NCI-H69 (cell line): ENCODE measurements around the gene DRC7.
A peak's percentile ranks its signal among the peaks of the same experiment; 100 is the strongest.

ENCODE experiments used
- DNase-seq: peaks from one replicate; lab custom pipeline; 2025; lab: John Stamatoyannopoulos, UW

The DRC7 gene

DNA sequence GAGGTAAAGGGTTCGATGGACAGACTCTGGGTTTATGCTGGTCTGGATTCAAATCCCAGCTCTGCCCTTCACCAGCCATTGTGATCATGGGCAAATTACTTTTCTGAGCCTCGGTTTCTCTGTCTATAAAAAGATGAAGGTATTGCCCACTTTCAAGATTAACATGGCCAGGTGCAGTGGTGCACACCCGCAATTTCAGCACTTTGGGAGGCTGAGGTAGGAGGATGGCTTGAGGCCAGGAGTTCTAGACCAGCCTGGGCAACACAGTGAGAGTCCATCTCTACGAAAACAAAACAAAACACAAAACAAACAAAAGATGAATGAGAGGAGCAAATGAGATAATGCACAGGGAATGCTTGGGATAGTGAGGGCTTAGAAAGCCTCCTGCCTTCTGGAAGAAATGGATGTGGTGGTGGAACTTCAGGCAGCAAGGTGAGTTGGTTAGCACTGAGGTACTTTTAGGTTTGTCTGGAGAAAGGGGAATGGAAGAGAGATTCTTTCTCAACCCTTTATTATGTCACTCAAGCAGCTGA, 18.0 kb upstream of the DRC7 start:
- no peak for DNase-seq

DNA sequence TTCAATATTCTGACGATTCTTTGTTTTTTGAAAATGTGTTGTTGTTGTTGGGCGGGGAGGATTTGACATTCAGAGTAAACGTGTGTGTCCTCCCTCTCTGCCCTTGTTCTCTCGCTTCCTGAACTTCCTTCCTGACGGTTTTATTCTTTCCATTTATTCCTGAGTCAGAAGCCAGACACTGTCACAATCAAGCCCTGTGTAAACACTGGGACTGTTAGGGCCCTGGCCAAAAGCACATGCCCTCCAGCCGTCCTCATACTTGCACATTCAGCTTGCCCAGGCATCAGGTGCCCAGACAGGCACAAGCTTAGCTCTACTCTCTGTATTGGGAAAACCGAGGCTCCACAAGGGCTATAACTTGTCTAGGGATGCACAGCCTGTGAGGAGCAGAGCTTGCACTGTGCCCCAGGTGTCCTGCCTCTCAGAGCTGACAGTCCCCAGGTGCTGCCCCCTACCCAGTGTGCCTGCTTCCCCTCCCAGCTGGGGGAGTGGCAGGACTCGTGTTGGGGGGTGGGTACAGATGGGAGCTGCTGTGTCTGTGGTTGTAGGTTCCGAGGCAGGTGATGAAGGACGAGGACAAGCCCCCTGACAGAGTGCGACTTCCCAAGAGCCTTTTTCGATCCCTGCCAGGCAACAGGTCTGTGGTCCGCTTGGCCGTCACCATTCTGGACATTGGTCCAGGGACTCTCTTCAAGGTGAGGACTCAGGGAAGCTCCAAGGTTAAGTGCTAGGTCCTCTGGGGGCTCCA, 16.8 kb upstream of the DRC7 start:
- DNase-seq, result peak; percentile 32

DNA sequence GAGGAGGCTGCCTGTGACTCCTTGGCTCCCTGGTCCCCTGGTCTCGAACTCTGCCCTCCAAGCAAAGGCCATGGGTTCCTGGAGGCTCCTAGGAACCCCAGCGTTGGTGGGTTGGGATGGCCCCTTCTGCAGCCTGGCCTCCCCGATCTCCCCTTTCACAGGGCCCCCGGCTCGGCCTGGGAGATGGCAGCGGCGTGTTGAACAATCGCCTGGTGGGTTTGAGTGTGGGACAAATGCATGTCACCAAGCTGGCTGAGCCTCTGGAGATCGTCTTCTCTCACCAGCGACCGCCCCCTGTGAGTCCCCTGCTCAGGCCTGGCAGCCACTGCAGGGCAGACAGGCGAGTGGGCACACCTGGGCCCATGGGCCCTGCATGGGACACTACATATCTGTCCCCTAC, 15.6 kb upstream of the DRC7 start:
- DNase-seq, result no peak

DNA sequence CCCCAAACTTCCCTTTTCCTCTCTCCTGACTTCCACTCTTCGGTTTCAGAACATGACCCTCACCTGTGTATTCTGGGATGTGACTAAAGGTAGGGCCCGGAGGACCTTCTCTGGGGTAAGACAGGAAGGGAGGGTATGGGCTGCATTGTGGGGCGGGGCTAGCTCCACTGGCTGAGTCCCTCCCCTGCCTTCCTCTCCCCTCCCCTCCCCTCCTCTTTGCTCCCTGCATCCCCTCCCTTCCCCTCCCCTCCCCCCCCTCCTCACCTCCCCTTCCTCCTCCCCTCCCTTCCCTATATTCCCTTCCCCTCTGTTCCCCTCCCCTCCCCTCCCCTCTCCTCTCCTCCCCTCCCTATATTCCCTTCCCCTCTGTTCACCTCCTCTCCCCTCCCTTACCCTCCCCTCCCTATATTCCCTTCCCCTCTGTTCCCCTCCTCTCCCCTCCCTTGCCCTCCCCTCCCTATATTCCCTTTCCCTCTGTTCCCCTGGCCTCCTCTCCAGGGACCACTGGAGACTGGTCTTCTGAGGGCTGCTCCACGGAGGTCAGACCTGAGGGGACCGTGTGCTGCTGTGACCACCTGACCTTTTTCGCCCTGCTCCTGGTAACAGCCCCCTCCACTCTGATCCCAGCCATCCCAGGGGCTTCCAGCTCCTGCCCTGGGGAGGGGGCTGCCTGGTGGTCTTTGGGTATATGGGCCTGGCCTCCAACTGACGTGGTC, 14.7 kb upstream of the DRC7 start:
- DNase-seq, result no peak

DNA sequence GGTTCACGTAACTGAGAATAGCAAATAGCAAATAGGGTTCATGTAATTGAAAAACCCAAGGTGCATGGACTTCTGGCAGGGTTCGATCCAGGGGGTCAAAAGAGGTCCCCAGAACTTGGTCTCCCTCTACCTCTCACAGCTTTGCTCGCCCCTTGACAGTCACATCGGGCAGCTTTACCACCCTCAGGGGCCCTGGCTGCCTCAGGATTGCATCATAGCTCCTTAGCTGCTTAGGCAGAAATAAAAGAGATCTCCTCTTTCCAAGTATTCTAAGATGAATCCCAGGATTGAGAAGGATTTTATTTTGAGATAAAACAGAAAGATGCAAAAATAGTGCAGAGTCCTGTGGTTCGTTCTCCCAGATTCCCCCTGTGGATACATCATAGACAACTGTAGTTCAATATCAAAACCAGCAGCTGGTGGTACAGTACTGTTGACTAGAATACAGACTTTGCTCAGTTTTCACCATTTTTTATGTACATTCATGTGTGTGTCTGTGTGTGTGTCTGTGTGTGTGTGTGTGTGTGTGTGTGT, 13.7 kb upstream of the DRC7 start:
- DNase-seq, result no peak

DNA sequence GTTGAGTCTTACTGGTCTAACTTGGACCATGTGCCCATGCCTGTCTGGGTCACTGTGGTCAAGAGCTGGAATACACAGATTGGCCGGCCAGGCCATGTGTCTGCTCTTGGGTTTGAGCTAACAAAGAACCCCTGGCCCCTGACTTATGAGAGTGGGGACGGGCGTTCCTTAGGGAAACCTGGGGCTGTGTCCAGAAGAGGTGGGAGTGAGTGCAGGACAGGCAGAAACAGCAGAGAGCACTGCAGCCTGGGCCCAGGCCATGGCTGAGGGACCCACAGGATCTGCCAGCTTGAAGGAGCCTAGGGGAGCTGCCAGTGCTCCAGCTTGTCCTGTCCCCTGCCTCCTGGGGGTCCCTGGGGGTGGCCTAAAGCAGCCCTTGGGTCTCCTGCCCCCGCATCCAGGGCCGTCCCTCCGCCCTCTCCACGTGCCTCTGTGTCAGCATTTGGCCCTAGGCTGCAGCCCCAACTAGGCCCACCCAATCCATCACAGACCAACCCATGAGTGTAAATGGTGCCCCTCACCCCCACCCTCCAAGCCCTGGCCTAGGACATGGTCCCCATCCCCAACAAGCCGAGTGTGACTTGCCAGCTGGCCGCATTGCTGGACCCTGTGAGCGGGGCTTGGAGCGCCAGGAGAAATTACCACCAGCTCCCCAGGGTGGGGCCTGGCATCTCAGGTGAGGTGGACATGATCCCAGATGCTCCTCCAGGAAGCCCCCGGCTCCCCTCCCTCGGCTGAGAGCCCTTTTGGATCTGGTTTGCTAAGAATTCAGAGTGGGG, 12.5 kb upstream of the DRC7 start:
- no peak for DNase-seq

DNA sequence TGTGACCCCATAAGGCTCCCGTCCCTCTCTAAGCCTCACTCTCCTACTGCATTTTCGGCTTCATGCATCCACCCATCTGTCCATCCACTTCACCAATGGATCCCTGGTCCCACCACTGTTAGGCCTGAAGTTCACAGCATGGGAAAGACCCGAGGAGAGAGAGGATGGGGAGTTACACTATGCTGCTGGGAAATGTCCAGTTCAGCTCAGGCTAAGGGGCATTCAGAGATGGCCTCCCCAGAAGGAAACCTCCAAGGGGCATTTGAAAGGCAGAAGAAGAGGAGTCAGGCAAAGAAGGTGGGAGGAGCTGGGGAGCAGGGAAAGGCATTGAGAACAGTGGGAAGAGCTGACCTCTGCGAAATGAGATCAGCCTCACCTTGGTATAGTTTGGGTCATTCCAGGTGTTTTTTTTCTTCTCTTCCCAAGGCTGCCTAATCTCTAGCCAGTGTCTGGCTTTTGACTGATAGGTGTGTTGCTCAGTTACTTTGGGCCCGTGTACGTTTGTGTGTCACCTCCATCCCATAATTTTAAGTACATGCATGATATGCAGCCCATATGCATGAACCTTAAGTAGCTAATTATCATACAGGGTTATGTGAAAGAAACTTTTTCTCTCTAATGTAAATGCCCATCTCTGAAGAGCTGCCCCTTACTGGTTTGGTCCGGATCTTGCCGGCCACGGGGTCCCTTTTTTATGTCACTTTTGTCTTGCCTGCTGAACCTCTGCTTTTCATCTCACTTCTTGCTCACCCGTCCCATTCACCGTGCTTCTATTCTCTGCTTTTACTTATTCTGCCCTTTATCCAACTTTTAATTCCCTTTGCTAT, 11.6 kb upstream of the DRC7 start:
- DNase-seq, result no peak

DNA sequence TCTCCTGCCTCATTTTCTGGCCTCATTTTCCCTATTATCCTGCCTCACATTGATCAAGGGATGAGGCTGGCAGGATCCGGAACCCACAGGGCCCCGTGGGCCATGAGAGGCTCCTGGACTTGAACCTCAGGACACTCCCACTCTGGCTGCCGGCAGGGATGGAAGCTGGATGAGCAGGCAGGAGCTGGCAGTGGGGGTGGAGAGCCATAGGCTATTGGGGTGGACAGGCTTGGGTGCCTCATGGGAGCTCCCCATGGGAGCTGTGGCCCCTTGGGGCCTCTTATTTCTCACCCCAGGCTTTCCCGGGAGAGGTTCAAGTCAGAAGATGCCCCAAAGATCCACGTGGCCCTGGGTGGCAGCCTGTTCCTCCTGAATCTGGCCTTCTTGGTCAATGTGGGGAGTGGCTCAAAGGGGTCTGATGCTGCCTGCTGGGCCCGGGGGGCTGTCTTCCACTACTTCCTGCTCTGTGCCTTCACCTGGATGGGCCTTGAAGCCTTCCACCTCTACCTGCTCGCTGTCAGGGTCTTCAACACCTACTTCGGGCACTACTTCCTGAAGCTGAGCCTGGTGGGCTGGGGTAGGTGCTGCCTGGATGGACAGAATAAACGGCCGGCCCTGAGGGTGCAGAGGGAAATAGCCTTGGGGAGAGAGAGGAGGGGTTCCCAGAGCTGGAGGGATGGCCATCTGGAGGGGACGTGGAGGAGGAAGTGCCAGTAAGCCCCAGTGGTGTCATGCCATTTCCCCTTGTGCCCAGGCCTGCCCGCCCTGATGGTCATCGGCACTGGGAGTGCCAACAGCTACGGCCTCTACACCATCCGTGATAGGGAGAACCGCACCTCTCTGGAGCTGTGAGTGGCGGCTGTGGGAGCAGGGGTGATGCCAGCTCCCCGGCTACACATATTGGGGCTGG, 10.7 kb upstream of the DRC7 start:
- no peak for DNase-seq

DNA sequence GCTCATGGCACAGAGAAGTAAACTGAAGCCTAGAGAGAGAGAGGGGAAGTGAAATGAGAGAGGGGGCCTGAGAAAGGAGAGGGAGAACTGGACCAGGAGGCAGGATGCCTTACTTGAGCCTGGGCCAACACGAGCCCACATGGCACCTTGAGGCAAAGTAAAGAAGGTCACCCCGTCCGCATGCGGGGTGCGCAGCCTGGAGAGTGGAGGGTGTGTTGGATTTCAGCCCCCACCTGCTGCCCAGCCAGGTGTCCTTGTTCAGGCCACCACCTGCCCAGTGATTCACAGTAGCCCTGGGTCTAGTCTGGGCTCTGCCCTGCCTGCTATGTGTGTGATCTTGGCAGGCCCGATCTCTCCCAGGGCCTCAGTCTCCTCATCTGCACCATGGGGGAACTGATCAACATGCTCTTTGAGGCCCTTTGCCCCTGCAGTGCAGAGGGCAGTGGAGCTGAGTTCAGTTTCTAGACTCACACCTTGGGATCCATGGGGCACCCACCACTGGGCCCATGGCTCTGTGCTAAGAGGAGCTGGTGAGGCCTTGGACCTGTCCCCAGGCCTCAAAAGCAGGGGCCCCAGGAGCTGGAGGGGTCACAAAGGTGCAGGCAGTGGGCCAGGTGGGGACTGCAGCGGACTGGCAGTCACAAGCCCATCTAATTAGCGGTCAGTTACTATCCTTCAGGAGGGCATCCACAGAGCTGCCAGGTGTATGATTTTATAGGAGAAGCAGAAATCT, 9.8 kb upstream of the DRC7 start:
- no peak for DNase-seq

DNA sequence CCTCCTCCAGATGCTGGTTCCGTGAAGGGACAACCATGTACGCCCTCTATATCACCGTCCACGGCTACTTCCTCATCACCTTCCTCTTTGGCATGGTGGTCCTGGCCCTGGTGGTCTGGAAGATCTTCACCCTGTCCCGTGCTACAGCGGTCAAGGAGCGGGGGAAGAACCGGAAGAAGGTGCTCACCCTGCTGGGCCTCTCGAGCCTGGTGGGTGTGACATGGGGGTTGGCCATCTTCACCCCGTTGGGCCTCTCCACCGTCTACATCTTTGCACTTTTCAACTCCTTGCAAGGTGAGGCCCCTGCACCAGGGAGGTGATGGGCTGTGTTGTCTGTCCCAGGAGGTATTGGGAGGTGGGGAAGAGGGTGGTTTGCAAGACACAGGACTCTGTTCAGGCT, 9.0 kb upstream of the DRC7 start:
- DNase-seq, result no peak

DNA sequence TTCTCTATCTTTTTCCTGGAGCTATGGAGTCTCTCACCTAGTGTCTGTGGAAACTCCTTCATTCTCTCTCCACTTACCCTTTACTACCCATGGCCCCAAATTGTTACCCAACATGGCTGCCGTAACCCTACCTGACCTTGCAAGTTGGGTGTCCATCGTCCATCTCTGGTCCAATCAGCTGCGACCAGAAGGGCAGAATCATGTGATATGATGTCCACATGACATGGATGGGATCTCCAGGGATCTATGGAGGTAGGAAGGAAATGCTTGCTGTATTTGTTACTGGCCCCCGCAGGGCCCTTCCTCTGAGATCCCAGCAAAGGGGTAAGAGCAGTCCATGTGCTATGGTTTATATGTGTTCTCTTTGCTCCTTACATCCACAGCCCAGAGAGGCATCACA, 8.0 kb upstream of the DRC7 start:
- no peak for DNase-seq

DNA sequence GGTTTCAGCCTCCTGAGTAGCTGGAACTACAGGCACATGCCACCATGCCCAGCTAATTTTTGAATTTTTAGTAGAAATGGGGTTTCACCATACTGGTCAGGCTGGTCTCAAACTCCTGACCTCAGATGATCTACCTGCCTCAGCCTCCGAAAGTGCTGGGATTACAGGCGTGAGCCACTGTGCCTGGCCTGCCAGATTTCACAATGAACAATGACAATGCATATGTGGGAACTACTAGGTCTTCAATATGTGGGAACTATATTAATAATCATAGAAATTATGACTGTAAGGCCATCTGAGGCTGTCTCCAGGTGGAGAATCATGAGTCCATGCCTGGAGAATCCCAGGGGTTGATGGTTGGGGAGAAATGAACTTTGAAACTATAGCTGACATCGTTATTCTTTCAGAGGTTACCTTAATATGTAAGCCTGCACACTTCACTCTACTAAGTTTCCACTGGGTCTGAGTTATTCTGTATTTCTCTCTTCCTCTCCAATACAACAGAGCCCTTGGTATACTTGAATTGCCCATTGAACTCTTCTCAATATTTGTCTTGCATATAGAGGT, 7.2 kb upstream of the DRC7 start:
- no peak for DNase-seq

DNA sequence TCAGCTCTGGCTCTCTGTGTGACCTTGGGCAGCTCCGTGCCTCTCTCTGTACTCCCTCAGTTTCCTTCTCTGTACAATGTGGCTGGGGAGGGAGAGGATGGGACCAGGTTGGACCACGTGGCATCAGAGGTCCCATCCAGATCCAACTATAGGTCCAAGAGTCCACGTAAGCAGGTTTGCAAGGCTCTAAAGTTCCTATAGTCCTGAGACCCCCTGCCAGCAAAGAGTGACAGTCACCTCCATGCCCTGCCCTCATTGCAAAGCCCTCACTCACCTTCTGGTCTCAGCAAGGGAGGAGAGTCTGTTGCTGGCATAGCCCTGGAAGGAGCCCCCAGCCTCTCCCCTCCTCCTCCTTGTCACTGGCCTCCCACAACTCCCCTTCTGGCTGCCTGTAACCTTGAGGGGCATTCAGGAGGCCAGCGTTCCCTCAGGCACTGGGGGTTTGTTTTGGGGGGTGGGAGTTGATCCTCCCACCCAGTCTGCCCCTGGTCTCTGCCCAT, 6.1 kb upstream of the DRC7 start:
- no peak for DNase-seq

DNA sequence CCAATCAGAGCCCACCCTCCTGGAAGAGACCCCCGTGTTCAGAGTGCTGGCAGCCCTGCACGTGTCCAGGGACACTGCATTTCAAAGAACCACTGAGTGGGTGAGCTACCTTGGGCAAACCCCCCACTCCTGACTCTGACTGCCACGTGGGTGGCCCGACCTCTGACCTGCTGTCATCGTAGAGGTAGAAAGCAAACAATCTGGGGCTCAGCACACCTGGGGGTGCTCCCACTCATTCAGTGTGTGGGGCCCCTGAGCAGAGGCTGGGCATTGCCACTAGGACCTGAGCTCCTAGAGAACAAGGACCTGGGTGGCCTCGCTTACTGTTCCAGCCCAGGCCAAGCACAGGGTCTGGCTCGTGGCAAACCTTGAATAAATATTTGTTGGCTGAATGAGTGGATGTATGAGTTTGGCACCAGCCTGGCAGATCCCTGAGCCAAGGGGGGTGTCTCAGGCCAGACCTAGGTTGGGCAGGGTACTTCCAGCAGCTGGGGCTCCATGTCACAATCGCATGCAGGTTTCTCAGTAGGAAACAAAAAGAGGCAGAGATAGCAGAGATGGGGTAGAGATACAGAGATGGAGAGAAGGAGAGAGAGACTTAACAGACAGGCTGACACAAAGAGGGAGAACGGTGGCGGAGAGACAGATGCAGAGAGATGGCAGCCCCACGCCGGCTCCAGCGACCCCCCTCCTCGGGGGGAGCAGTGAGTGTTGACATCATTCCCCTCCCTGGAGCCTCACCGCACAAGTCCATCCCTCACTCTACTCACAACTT, 5.4 kb upstream of the DRC7 start:
- DNase-seq, result no peak

DNA sequence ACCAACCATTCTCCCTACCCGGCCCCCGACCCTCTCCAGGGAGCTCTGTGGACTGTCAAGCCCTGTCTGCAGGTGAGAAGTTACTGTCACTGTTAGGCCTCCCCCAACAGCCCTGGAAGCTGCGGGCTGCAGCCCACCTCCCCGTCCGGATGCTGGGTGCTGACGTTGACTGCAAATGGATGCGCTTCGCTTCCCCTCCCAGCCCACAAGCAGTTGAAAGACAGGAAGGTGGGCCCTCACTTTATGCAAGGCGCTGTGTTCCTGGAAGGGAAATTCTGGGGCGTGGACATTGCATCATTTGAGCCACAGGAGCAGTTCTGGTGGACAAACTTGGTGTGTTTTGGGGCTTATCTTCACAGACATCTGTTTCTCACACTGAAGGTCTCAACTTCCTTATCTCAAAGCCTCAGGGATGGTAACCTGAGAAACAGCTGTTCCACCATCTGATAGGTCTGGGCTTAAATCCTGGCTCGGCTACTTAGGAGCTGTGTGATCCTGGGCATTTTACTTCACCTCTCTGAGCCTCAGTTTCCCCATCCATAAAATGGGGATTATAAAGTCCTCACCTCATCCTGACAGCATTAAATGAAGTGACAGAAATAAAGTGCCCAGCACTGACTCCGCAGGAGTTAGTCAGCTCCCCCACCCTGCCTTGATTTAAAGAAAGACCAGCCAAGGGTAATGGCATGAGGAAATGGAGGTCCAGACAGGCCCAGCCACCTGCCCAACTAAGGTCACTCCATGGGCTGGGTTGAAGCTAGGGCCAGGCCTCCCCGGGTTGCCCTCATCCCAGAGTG, 4.6 kb upstream of the DRC7 start:
- DNase-seq, result no peak

DNA sequence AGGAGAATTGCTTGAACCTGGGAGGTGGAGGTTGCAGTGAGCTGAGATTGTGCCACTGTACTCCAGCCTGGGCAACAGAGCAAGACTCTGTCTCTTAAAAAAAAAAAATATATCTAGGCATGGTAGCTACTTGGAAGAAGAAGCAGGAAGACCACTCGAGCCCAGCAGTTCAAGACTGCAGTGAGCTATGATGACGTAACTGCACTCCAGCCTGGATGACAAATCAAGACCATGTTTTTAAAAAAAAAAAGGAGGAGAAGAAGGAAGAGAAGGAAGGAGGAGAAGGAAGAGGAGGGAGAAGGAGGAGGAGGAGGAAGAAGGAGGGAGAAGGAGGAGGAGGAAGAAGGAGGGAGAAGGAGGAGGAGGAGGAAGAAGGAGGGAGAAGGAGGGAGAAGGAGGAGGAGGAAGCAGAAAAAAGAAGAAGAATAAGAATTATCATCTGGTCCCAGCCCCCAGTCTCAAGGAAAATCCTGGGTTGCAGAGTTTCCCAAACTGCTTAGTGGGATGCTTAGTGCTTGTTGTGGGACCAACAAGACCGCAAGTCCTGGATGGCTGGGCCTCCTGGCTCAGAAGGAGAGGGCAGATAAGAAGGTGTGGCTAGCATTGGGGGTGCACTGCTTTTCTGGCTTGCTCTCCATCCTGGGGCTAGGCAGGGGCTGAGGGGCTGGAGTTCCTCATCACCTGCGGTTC, 3.7 kb upstream of the DRC7 start:
- no peak for DNase-seq

DNA sequence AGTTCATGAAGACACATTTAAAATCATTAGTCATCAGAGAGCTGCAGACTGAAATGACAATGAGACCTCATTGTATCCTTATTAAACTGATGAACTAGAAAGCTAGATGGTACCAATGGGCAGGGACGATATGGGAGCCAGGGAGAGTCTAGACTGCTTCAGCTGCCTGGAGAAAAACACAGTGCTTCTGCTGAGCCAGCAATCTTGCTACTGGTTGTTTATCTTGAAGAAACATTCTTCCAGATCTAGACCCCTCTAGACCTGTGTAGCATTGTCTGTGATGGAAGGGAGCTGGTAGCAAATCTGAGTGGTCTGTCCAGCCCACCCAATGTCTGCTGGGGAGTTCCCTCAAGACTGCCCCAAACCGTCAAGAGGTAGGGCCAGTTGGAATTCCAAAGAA, 2.0 kb upstream of the DRC7 start:
- DNase-seq, result no peak
